Uterus (tissue), 2 donors: ENCODE measurements around the gene TRIO.

Experiments
- CTCF ChIP-seq, 4 experiments: fragments of 200-600 bp in 2 of 4; fragments of 450-650 bp in 2 of 4; sonication (generic) in 2 of 4; IDR thresholded peaks; one replicate each; pipeline ENCODE4 v1.5.1; 2016 to 2019; ENCODE audit warnings: antibody characterized with exemption in 4 of 4, mild to moderate bottlenecking in 2 of 4, moderate library complexity in 1 of 4
- POLR2A ChIP-seq, 2 donors: fragments of 450-650 bp; IDR thresholded peaks; one replicate each; pipeline ENCODE4 v1.6.1; 2016; ENCODE audit warnings: antibody characterized with exemption in 2 of 2, mild to moderate bottlenecking in 1 of 2, moderate library complexity in 1 of 2

- TF ChIP-seq CTCF (IDR thresholded peaks at IDR 0.05) (no peak), POLR2A (IDR thresholded peaks at IDR 0.05) (no peak)
These were observed 6.9 kb upstream of the TRIO start for GRCh38 chr5:14136228-14136627.
